ENCODE data around the gene CDK2. TPM values are rescaled to one million over a fixed set of nuclear protein-coding genes. Genes with fewer than 3 reads are reported as not detected.
"Not testable (repeated sequence)": the region's sequence is repeated elsewhere in the genome, so short reads cannot be mapped to it uniquely, and the experiment has no call there.

CDK2 gene
- total RNA-seq, 2 donors from 2014 or later = 101 to 104 TPM

GRCh38 chr12:55957106-55957859 is 9.3 kb upstream of the CDK2 start:
- no peaks in the 10 kb centered on the region for H3K9me3 Mint-ChIP-seq
- H3K4me3 Mint-ChIP-seq = no peak overlapping the region
- H3K36me3 Mint-ChIP-seq (ENCODE audit: low read depth) = peaks cover 30% of the 10 kb centered on the region
- H3K4me1 Mint-ChIP-seq = peaks cover 24% of the 10 kb centered on the region
- ATAC-seq (replicated peaks) = peak; percentile 3
- peak overlapping the region; percentile 33 for H3K27ac Mint-ChIP-seq
- H3K27me3 Mint-ChIP-seq = no peaks in the 10 kb centered on the region

GRCh38 chr12:55963760-55964159 is 2.9 kb upstream of the CDK2 start:
- Mint-ChIP-seq H3K4me3 (no peak overlapping the region), H3K36me3 (ENCODE audit: low read depth) (peaks cover 8% of the 10 kb centered on the region), H3K27me3 (no peaks in the 10 kb centered on the region), H3K4me1 (peaks cover 18% of the 10 kb centered on the region), H3K9me3 (no peaks in the 10 kb centered on the region), H3K27ac (no peak overlapping the region)
- ATAC-seq (replicated peaks) = no peak

- H3K36me3 Mint-ChIP-seq (ENCODE audit: low read depth) = peaks cover 8% of the 10 kb centered on the region
- ATAC-seq (replicated peaks) = no peak
- peak overlapping the region; percentile 98 for H3K4me3 Mint-ChIP-seq
- peaks cover 18% of the 10 kb centered on the region for H3K4me1 Mint-ChIP-seq
- H3K27me3 Mint-ChIP-seq = no peaks in the 10 kb centered on the region
- peak overlapping the region; percentile 94 for H3K27ac Mint-ChIP-seq
- H3K9me3 Mint-ChIP-seq = no peaks in the 10 kb centered on the region
Measured at GRCh38 chr12:55965240-55965639, 1.4 kb upstream of the CDK2 start.

GRCh38 chr12:55965941-55966407 is 656 bp upstream of the CDK2 start, which contains the start of gene PMEL:
Gene PMEL (minus strand): TSS chr12:55966042. CDS start chr12:55966011, 31 bp downstream.
- Mint-ChIP-seq H3K27ac (peak within 1 kb of the TSS; percentile 94), H3K27me3 (no peaks in the 10 kb centered on the region), H3K36me3 (ENCODE audit: low read depth) (peaks cover 8% of the 10 kb centered on the region), H3K4me1 (peaks cover 18% of the 10 kb centered on the region), H3K9me3 (no peaks in the 10 kb centered on the region), H3K4me3 (peak within 1 kb of the TSS; percentile 98)
- ATAC-seq (replicated peaks) = no peak

GRCh38 chr12:55969356-55969755 is 2.7 kb downstream of the CDK2 start:
- ATAC-seq (replicated peaks) = no peak
- Mint-ChIP-seq H3K4me1 (peaks cover 18% of the 10 kb centered on the region), H3K4me3 (no peak overlapping the region), H3K27ac (no peak overlapping the region), H3K36me3 (ENCODE audit: low read depth) (peaks cover 8% of the 10 kb centered on the region), H3K9me3 (no peaks in the 10 kb centered on the region), H3K27me3 (no peaks in the 10 kb centered on the region)

- H3K9me3 Mint-ChIP-seq = no peaks in the 10 kb centered on the region
- ATAC-seq (replicated peaks) = no peak
- H3K4me1 Mint-ChIP-seq = peaks cover 18% of the 10 kb centered on the region
- H3K4me3 Mint-ChIP-seq = no peak overlapping the region
- peak overlapping the region; percentile 15 for H3K27ac Mint-ChIP-seq
- no peaks in the 10 kb centered on the region for H3K27me3 Mint-ChIP-seq
- H3K36me3 Mint-ChIP-seq (ENCODE audit: low read depth) = peaks cover 8% of the 10 kb centered on the region
Measured at GRCh38 chr12:55970775-55971174, 4.1 kb downstream of the CDK2 start.

- Mint-ChIP-seq H3K4me3 (no peak overlapping the region), H3K27ac (no peak overlapping the region)
- ATAC-seq (replicated peaks) = no peak
Measured at GRCh38 chr12:55972042-55972441, 5.4 kb downstream of the CDK2 start.

GRCh38 chr12:55972456-55972855 is 5.8 kb downstream of the CDK2 start:
- peaks cover 9% of the 10 kb centered on the region for H3K36me3 Mint-ChIP-seq (ENCODE audit: low read depth)
- ATAC-seq (replicated peaks) = no peak
- H3K4me1 Mint-ChIP-seq = peaks cover 16% of the 10 kb centered on the region
- no peak overlapping the region for H3K27ac Mint-ChIP-seq
- no peaks in the 10 kb centered on the region for H3K27me3 Mint-ChIP-seq
- no peaks in the 10 kb centered on the region for H3K9me3 Mint-ChIP-seq
- H3K4me3 Mint-ChIP-seq = no peak overlapping the region

More at GRCh38 chr12:55972042-55972441, 5.4 kb downstream of the CDK2 start:
- Mint-ChIP-seq H3K9me3 (no peaks in the 10 kb centered on the region), H3K36me3 (ENCODE audit: low read depth) (peaks cover 9% of the 10 kb centered on the region), H3K27me3 (no peaks in the 10 kb centered on the region), H3K4me1 (peaks cover 17% of the 10 kb centered on the region)

- Mint-ChIP-seq H3K4me1 (peaks cover 10% of the 10 kb centered on the region), H3K4me3 (no peak overlapping the region)
Measured at GRCh38 chr12:55972911-55973598, 6.4 kb downstream of the CDK2 start.

GRCh38 chr12:55973599-55974307 is 7.1 kb downstream of the CDK2 start, which contains the start of gene RAB5B:
Gene RAB5B (plus strand): TSS chr12:55974078. CDS start chr12:55986961, 12,883 bp downstream.
- no peaks in the 10 kb centered on the region for H3K27me3 Mint-ChIP-seq
- no peaks in the 10 kb centered on the region for H3K9me3 Mint-ChIP-seq
- no peak within 1 kb of the TSS for H3K27ac Mint-ChIP-seq
- no peak within 1 kb of the TSS for H3K4me3 Mint-ChIP-seq
- peaks cover 22% of the 10 kb centered on the region for H3K36me3 Mint-ChIP-seq (ENCODE audit: low read depth)
- H3K4me1 Mint-ChIP-seq = peaks cover 7% of the 10 kb centered on the region
- peak; percentile 91 for ATAC-seq (replicated peaks)

More at GRCh38 chr12:55972911-55973598, 6.4 kb downstream of the CDK2 start:
- Mint-ChIP-seq H3K36me3 (ENCODE audit: low read depth) (peaks cover 15% of the 10 kb centered on the region), H3K27ac (no peak overlapping the region), H3K9me3 (no peaks in the 10 kb centered on the region), H3K27me3 (no peaks in the 10 kb centered on the region)
- ATAC-seq (replicated peaks) = no peak

GRCh38 chr12:55974308-55974730 is 7.7 kb downstream of the CDK2 start:
- H3K4me1 Mint-ChIP-seq = peaks cover 7% of the 10 kb centered on the region
- H3K4me3 Mint-ChIP-seq = no peak overlapping the region
- H3K27me3 Mint-ChIP-seq = no peaks in the 10 kb centered on the region
- H3K27ac Mint-ChIP-seq = no peak overlapping the region
- H3K36me3 Mint-ChIP-seq (ENCODE audit: low read depth) = peaks cover 22% of the 10 kb centered on the region
- H3K9me3 Mint-ChIP-seq = no peaks in the 10 kb centered on the region
- ATAC-seq (replicated peaks) = peak; percentile 31

GRCh38 chr12:55978393-55978792 is 11.8 kb downstream of the CDK2 start:
- no peak overlapping the region for H3K4me3 Mint-ChIP-seq

GRCh38 chr12:55979069-55979468 is 12.4 kb downstream of the CDK2 start:
- no peak for ATAC-seq (replicated peaks)
- peaks cover 7% of the 10 kb centered on the region for H3K4me1 Mint-ChIP-seq
- H3K9me3 Mint-ChIP-seq = no peaks in the 10 kb centered on the region
- no peaks in the 10 kb centered on the region for H3K27me3 Mint-ChIP-seq
- peaks cover 48% of the 10 kb centered on the region for H3K36me3 Mint-ChIP-seq (ENCODE audit: low read depth)
- H3K27ac Mint-ChIP-seq = peak overlapping the region; percentile 5
- H3K4me3 Mint-ChIP-seq = no peak overlapping the region

More at GRCh38 chr12:55978393-55978792, 11.8 kb downstream of the CDK2 start:
- H3K36me3 Mint-ChIP-seq (ENCODE audit: low read depth) = peaks cover 41% of the 10 kb centered on the region
- no peak for ATAC-seq (replicated peaks)
- H3K9me3 Mint-ChIP-seq = no peaks in the 10 kb centered on the region
- no peaks in the 10 kb centered on the region for H3K27me3 Mint-ChIP-seq
- H3K27ac Mint-ChIP-seq = no peak overlapping the region
- peaks cover 7% of the 10 kb centered on the region for H3K4me1 Mint-ChIP-seq

GRCh38 chr12:55981882-55982281 is 15.3 kb downstream of the CDK2 start:
- H3K4me1 Mint-ChIP-seq; H3K9me3 Mint-ChIP-seq; ATAC-seq (replicated peaks); H3K4me3 Mint-ChIP-seq; H3K27ac Mint-ChIP-seq; H3K27me3 Mint-ChIP-seq: not testable (repeated sequence)
- H3K36me3 Mint-ChIP-seq (ENCODE audit: low read depth) = peaks cover 68% of the 10 kb centered on the region

All from activated T-helper 17 cell treated with anti-CD3 and anti-CD28 coated beads, Interleukin-2, amount 50 U/mL, for 72 hours (primary cell).